Sigmoid colon (tissue), 4 donors: ENCODE data around the gene TBC1D22A.

Experiments
- POLR2AphosphoS5 ChIP-seq, 4 donors: sonication (generic); formaldehyde crosslinking; IDR thresholded peaks; one replicate each; pipeline ENCODE4 v1.6.1; 2017; ENCODE audit warnings: antibody characterized with exemption in 4 of 4
- TF ChIP-seq, protein P1 (sequence below), 4 experiments: fragments of 450-650 bp in 3 of 4; fragments of 200-600 bp in 1 of 4; IDR thresholded peaks; one replicate each; pipeline ENCODE4 v1.5.1; 2016 to 2019; ENCODE audit warnings: antibody characterized with exemption in 4 of 4, mild to moderate bottlenecking in 3 of 4, moderate library complexity in 2 of 4

DNA sequence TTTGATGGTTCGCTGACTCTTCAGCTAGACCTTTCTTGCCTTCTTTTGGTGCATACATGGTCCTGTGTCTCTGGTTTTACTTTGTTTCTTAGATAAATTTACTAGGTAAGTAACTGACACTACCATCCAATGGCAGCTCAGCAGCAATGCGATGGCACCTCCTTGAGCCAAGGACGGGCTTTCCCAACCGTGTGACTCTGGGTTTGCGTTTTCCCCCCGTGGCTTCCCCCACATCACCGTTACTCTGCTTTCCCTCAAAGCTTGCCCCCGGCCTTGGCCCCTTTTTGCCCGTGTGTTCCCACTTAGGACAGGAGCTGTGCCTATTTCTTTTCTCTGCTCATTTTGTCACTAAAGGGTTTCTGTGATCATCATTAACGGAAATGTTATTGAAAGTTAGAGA is 41.5 kb downstream of the TBC1D22A start:
- TF ChIP-seq, protein P1, sequence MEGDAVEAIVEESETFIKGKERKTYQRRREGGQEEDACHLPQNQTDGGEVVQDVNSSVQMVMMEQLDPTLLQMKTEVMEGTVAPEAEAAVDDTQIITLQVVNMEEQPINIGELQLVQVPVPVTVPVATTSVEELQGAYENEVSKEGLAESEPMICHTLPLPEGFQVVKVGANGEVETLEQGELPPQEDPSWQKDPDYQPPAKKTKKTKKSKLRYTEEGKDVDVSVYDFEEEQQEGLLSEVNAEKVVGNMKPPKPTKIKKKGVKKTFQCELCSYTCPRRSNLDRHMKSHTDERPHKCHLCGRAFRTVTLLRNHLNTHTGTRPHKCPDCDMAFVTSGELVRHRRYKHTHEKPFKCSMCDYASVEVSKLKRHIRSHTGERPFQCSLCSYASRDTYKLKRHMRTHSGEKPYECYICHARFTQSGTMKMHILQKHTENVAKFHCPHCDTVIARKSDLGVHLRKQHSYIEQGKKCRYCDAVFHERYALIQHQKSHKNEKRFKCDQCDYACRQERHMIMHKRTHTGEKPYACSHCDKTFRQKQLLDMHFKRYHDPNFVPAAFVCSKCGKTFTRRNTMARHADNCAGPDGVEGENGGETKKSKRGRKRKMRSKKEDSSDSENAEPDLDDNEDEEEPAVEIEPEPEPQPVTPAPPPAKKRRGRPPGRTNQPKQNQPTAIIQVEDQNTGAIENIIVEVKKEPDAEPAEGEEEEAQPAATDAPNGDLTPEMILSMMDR (IDR thresholded peaks at IDR 0.05), result no peak
- no peak for TF ChIP-seq POLR2AphosphoS5 (IDR thresholded peaks at IDR 0.05)
